K562 (cell line): ENCODE measurements around the gene DOCK6.

Experiments
- BHLHE40 ChIP-seq: IDR thresholded peaks from 2 replicates; pipeline ENCODE4 v1.6.1; 2011; ENCODE audit warnings: low read length, improper control_type of control experiment
- BRCA1 ChIP-seq, 2 experiments: fragments of 450-650 bp in 1 of 2; sonication (generic) in 1 of 2; formaldehyde crosslinking in 1 of 2; IDR thresholded peaks; 2 replicates each; pipeline versions ENCODE4 v1.5.0 to v1.6.1; 2017 to 2020; ENCODE audit warnings: mild to moderate bottlenecking in 1 of 2, missing genetic modification reagents in 1 of 2
- CTCF ChIP-seq, 3 experiments: IDR thresholded peaks in 2 of 3; conservative IDR thresholded peaks in 1 of 3; 2 replicates each; pipeline ENCODE4 v1.5.1; 2011 to 2012; ENCODE audit warnings: low read length in 3 of 3, mild to moderate bottlenecking in 3 of 3, control low read depth in 2 of 3, improper control_type of control experiment in 1 of 3, inconsistent platforms in 1 of 3, low read depth in 1 of 3, mixed read lengths in 1 of 3, moderate library complexity in 1 of 3; ENCODE audit not compliant: insufficient read depth in 2 of 3
- HCFC1 ChIP-seq: IDR thresholded peaks from 2 replicates; pipeline ENCODE4 v1.6.1; 2012; ENCODE audit warnings: low read depth, low read length, improper control_type of control experiment
- TARDBP ChIP-seq: fragments of 450-650 bp; IDR thresholded peaks from 2 replicates; pipeline ENCODE4 v1.6.1; 2016
- ZNF518B ChIP-seq: fragments of 250-450 bp; sonication (Bioruptor Pico); IDR thresholded peaks from 2 replicates; pipeline ENCODE4 v1.5.0; 2021; ENCODE audit warnings: mild to moderate bottlenecking, moderate library complexity
- ZNF609 ChIP-seq: sonication (generic); formaldehyde crosslinking; IDR thresholded peaks from 2 replicates; pipeline ENCODE4 v1.8.1; 2023; ENCODE audit warnings: missing genetic modification reagents, mild to moderate bottlenecking, borderline replicate concordance

GRCh38 chr19:11226716-11227166 is 35.6 kb downstream of the DOCK6 start:
- TF ChIP-seq TARDBP (no peak), BRCA1 (IDR thresholded peaks at IDR 0.05) (no peak), BRCA1 (CRISPR knock-in tag; IDR thresholded peaks at IDR 0.05) (no peak), HCFC1 (no peak), ZNF518B (CRISPR knock-in tag) (no peak), CTCF (IDR thresholded peaks at IDR 0.05 in 2 of 3, conservative IDR thresholded peaks at IDR 0.05 in 1 of 3; ENCODE audit: insufficient read depth in 2 of 3, low read depth in 1 of 3, low read length in 3 of 3) (no peak), BHLHE40 (no peak), ZNF609 (CRISPR knock-in tag) (no peak)
